Mucosa of stomach (tissue), 1 donor: Measurements from ENCODE around the gene ATN1.
"Not testable (repeated sequence)": the region's sequence is repeated elsewhere in the genome, so short reads cannot be mapped to it uniquely, and the experiment has no call there.

Experiments used
- H3K27me3 ChIP-seq: one replicate; pipeline ENCODE4 v1.7.0; 2013; ENCODE audit warnings: mild to moderate bottlenecking, low read length; ENCODE audit not compliant: control insufficient read depth, insufficient read depth
- H3K36me3 ChIP-seq: one replicate; pipeline ENCODE4 v1.7.0; 2013; ENCODE audit warnings: low read length; ENCODE audit not compliant: control insufficient read depth, insufficient read depth
- H3K4me1 ChIP-seq: one replicate; pipeline ENCODE4 v1.7.0; 2013; ENCODE audit warnings: mild to moderate bottlenecking, low read length; ENCODE audit not compliant: control insufficient read depth, insufficient read depth
- H3K4me3 ChIP-seq: one replicate; pipeline ENCODE4 v1.7.0; 2013; ENCODE audit warnings: low read length
- H3K9ac ChIP-seq: one replicate; pipeline ENCODE4 v1.7.0; 2013; ENCODE audit warnings: mild to moderate bottlenecking, low read length, moderate library complexity
- H3K9me3 ChIP-seq: one replicate; pipeline ENCODE4 v1.7.0; 2013; ENCODE audit warnings: mild to moderate bottlenecking, low read length, moderate library complexity; ENCODE audit not compliant: control insufficient read depth
- donor health status: Pancreatic carcinoma.

Gene ATN1, protein sequence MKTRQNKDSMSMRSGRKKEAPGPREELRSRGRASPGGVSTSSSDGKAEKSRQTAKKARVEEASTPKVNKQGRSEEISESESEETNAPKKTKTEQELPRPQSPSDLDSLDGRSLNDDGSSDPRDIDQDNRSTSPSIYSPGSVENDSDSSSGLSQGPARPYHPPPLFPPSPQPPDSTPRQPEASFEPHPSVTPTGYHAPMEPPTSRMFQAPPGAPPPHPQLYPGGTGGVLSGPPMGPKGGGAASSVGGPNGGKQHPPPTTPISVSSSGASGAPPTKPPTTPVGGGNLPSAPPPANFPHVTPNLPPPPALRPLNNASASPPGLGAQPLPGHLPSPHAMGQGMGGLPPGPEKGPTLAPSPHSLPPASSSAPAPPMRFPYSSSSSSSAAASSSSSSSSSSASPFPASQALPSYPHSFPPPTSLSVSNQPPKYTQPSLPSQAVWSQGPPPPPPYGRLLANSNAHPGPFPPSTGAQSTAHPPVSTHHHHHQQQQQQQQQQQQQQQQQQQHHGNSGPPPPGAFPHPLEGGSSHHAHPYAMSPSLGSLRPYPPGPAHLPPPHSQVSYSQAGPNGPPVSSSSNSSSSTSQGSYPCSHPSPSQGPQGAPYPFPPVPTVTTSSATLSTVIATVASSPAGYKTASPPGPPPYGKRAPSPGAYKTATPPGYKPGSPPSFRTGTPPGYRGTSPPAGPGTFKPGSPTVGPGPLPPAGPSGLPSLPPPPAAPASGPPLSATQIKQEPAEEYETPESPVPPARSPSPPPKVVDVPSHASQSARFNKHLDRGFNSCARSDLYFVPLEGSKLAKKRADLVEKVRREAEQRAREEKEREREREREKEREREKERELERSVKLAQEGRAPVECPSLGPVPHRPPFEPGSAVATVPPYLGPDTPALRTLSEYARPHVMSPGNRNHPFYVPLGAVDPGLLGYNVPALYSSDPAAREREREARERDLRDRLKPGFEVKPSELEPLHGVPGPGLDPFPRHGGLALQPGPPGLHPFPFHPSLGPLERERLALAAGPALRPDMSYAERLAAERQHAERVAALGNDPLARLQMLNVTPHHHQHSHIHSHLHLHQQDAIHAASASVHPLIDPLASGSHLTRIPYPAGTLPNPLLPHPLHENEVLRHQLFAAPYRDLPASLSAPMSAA (N-terminal part only)

GRCh38 chr12:6927379-6928021, at the start of gene ATN1:
Gene ATN1 (plus strand): TSS chr12:6927959. CDS start chr12:6934002, 6,043 bp downstream.
- peaks cover 53% of the 10 kb centered on the region for H3K4me1 ChIP-seq

GRCh38 chr12:6879824-6880223, 47.9 kb upstream of the ATN1 start:
- not testable (repeated sequence) for H3K4me1 ChIP-seq, H3K36me3 ChIP-seq, H3K9me3 ChIP-seq, H3K4me3 ChIP-seq, H3K27me3 ChIP-seq, H3K9ac ChIP-seq

More at GRCh38 chr12:6927379-6928021, at the start of gene ATN1:
- no peaks in the 10 kb centered on the region for H3K27me3 ChIP-seq
- H3K9ac ChIP-seq, result peak within 1 kb of the TSS; percentile 90
- peak within 1 kb of the TSS; percentile 74 for H3K4me3 ChIP-seq
- no peaks in the 10 kb centered on the region for H3K36me3 ChIP-seq
- no peaks in the 10 kb centered on the region for H3K9me3 ChIP-seq

DNA sequence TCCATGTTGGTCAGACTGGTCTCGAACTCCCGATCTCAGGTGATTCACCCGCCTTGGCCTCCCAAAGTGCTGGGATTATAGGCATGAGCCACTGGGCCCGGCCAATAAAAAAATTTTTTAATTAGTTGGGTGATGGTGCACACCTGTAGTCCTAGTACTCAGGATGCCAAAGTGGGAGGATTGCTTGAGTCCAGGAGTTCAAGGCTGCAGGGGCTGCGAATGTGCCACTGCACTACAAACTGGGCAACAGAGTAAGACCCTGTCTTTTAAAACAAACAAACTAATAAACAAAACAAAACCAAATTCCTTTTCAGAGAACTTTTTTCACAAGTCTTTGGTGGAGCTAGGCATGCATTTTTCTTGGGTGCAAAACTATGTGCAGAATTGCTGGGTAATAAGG, 44.5 kb upstream of the ATN1 start:
- no peaks in the 10 kb centered on the region for H3K27me3 ChIP-seq
- no peak overlapping the region for H3K4me3 ChIP-seq
- H3K9me3 ChIP-seq, result no peaks in the 10 kb centered on the region
- H3K36me3 ChIP-seq, result no peaks in the 10 kb centered on the region
- peaks cover 5% of the 10 kb centered on the region for H3K4me1 ChIP-seq
- H3K9ac ChIP-seq, result no peak overlapping the region

- Histone ChIP-seq H3K4me1 (peaks cover 5% of the 10 kb centered on the region), H3K4me3 (no peak overlapping the region), H3K9me3 (no peaks in the 10 kb centered on the region), H3K9ac (no peak overlapping the region), H3K27me3 (no peaks in the 10 kb centered on the region), H3K36me3 (no peaks in the 10 kb centered on the region)
Observed at GRCh38 chr12:6883683-6884082, 44.1 kb upstream of the ATN1 start.

DNA sequence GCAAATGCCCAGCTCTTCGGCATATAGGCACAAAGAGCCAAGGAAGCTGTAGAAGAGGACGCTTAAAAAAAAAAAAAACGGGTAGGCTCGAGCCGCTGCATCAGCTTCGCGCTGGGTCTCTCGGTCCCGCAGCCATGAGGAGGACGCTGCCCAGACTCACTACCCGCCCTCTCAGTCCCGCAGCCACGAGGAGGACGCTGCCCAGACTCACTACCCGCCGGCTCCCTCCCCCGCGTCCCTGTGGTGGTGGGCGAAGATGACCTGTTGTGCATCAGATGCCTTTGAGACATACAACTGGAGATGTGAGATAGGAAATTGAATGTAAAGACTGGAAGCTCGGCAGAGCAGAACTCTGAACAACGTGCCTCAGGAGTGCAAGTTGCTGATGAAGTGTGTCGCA, 43.2 kb upstream of the ATN1 start:
- Histone ChIP-seq H3K9ac (no peak overlapping the region), H3K27me3 (no peaks in the 10 kb centered on the region), H3K36me3 (no peaks in the 10 kb centered on the region), H3K4me1 (peaks cover 5% of the 10 kb centered on the region), H3K9me3 (no peaks in the 10 kb centered on the region), H3K4me3 (no peak overlapping the region)

DNA sequence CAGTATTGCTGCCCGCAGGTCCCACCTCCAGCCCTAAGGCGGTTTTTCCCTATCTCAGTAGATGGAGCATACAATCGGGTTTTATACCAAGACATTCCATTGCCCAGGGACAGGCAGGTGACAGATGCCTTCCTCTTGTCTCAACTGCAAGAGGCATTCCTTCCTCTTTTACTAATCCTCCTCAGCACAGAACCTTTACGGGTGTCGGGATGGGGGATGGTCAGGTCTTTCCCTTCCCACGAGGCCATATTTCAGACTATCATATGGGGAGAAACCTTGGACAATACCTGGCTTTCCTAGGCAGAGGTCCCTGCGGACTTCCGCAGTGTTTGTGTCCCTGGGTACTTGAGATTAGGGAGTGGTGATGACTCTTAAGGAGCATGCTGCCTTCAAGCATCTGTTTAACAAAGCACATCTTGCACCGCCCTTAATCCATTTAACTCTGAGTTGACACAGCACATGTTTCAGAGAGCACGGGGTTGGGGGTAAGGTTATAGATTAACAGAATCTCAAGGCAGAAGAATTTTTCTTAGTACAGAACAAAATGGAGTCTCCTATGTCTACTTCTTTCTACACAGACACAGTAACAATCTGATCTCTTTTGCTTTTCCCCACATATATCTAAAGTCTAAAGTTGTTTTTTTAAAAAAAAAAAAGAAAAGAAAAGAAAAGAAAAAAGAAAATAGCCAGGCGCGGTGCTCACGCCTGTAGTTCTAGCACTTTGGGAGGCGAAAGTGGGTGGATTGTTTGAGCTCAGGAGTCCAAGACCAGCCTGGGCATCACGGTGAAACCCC, 41.4 kb upstream of the ATN1 start:
- H3K9me3 ChIP-seq, H3K4me3 ChIP-seq, H3K4me1 ChIP-seq, H3K27me3 ChIP-seq, H3K36me3 ChIP-seq, H3K9ac ChIP-seq: not testable (repeated sequence)

DNA sequence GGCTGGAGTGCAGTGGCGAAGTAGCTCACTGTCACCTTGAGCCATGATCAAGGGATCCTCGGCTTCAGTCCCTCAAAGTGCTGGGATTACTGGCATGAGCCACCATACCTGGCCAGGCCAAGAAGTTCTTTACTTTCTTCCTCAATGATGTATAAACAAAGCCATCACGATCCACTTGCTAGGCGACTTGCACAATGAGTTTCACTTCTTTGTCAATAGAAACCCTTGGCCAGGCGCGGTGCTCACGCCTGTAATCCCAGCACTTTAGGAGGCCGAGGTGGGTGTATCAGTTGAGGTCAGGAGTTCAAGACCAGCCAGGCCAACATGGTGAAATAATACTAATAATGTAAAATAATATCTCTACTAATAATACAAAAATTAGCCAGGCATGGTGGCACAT, 40.3 kb upstream of the ATN1 start:
- no peak overlapping the region for H3K9ac ChIP-seq
- H3K4me3 ChIP-seq, result no peak overlapping the region
- peaks cover 12% of the 10 kb centered on the region for H3K4me1 ChIP-seq
- H3K36me3 ChIP-seq, result no peaks in the 10 kb centered on the region
- no peaks in the 10 kb centered on the region for H3K9me3 ChIP-seq
- H3K27me3 ChIP-seq, result no peaks in the 10 kb centered on the region

DNA sequence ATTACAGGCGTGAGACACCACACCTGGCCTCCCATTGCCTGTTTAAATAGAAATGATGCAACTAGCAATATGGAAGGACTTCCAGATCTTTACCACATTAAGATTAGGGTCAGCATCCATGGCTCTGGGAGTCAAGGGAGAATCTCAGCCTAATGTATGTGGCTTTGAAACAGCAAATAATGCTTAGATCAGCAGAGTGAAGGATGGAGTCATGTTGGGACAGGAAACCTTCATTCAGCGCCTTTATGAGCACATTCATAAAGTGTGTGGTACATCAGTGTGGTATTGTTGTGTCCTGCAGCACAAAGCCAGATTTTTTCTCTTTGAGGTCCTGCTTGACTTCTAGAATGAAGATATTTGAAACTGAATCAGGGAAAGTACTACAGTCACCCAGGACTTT, 39.4 kb upstream of the ATN1 start:
- Histone ChIP-seq H3K4me3 (no peak overlapping the region), H3K27me3 (no peaks in the 10 kb centered on the region), H3K9ac (no peak overlapping the region), H3K9me3 (no peaks in the 10 kb centered on the region), H3K4me1 (peaks cover 12% of the 10 kb centered on the region), H3K36me3 (no peaks in the 10 kb centered on the region)

- not testable (repeated sequence) for H3K4me3 ChIP-seq, H3K9me3 ChIP-seq, H3K27me3 ChIP-seq, H3K36me3 ChIP-seq, H3K9ac ChIP-seq
- peaks cover 12% of the 10 kb centered on the region for H3K4me1 ChIP-seq
Observed at GRCh38 chr12:6888794-6889193, 39.0 kb upstream of the ATN1 start.

DNA sequence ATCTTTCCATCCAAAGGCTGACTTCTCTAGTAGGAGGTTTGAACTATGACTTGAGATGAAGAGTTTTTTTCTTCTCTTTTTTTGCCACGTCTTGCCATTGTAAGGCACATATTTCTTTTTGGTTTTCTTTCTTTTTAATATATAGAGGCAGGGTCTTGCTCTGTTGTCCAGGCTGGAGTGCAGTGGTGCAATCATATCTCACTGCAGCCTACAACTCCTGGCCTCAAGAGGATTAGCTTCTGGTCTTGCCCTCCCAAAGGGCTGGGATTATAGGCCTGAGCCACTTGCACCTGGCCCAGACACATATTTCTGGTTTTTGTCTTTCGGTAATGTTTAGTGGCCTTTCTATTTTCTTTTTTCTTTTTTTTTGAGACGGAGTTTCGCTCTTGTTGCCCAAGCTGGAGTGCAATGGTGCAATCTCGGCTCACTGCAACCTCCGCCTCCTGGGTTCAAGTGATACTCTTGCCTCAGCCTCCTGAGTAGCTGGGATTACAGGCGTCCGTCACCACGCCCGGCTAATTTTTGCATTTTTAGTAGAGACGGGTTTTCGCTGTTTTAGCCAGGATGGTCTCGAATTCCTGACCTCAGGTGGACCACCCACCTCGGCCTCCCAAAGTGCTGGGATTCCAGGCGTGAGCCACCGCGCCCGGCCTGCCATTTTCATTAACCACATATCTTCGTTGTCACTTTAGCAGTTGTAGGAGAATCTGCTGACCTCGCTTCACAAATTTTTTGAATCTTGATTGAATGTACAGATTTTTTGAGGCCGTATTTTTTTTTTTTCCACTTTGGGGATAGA, 37.8 kb upstream of the ATN1 start:
- H3K9me3 ChIP-seq, H3K27me3 ChIP-seq, H3K4me3 ChIP-seq, H3K36me3 ChIP-seq: not testable (repeated sequence)
- Histone ChIP-seq H3K4me1 (peaks cover 12% of the 10 kb centered on the region), H3K9ac (peak overlapping the region; percentile 61)
